Testis (tissue), 2 donors: Measurements from ENCODE around the gene CLN3.

Source experiments
- POLR2A ChIP-seq: fragments of 450-650 bp; IDR thresholded peaks from one replicate; pipeline ENCODE4 v1.6.1; 2017; ENCODE audit warnings: antibody characterized with exemption, mild to moderate bottlenecking, moderate library complexity
- TF ChIP-seq, protein P1 (sequence below), 3 experiments: fragments of 450-650 bp in 2 of 3; fragments of 200-600 bp in 1 of 3; sonication (generic) in 1 of 3; IDR thresholded peaks; one replicate each; pipeline ENCODE4 v1.5.1; 2016 to 2019; ENCODE audit warnings: antibody characterized with exemption in 3 of 3, mild to moderate bottlenecking in 2 of 3, moderate library complexity in 1 of 3

DNA sequence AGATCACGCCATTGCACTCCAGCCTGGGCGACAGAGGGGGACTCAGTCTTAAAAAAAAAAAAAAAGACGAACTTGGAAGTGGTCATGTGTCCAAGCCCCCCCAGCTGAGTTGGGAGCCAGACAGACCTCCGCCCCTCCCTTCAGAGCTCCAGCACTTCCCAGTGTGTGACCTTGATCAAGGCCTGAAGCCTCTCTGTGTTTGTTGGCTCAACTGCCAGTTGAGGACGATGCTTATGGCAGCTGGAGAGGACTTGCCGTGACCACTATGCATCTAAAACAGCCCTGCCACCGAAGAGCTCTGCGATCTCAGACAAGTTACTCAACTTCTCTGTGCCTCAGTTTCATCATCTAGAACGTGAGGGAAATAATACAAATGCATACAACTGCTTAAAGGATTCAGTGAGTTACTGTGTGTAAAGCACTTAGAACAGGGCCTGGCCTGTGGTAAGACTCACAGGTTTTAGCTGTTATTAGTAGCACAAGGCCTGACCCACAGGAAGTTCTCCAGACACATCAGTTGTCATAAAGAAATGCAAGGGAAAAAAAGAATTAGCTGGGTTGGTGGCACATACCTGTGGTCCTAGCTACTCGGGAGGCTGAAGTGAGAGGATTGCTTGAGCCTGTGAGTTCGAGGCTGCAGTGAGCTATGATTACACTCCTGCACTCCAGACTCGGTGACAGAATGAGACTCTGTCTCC lies 21.8 kb upstream of the CLN3 start:
- TF ChIP-seq, protein P1, sequence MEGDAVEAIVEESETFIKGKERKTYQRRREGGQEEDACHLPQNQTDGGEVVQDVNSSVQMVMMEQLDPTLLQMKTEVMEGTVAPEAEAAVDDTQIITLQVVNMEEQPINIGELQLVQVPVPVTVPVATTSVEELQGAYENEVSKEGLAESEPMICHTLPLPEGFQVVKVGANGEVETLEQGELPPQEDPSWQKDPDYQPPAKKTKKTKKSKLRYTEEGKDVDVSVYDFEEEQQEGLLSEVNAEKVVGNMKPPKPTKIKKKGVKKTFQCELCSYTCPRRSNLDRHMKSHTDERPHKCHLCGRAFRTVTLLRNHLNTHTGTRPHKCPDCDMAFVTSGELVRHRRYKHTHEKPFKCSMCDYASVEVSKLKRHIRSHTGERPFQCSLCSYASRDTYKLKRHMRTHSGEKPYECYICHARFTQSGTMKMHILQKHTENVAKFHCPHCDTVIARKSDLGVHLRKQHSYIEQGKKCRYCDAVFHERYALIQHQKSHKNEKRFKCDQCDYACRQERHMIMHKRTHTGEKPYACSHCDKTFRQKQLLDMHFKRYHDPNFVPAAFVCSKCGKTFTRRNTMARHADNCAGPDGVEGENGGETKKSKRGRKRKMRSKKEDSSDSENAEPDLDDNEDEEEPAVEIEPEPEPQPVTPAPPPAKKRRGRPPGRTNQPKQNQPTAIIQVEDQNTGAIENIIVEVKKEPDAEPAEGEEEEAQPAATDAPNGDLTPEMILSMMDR (IDR thresholded peaks at IDR 0.05) = no peak
- TF ChIP-seq POLR2A = no peak
